ENCODE measurements around the gene GAREM2. TPM values are rescaled to one million over a fixed set of nuclear protein-coding genes. Genes with fewer than 3 reads are reported as not detected.
A peak's percentile ranks its signal among the peaks of the same experiment; 100 is the strongest.
"Not testable (repeated sequence)": the region's sequence is repeated elsewhere in the genome, so short reads cannot be mapped to it uniquely, and the experiment has no call there.

Gene GAREM2
- total RNA-seq (2014; rRNA removed; shearing (Covaris generic)) = 8.6 and 12.8 TPM in 2 replicates

GRCh38 chr2:26172871-26173775 is at the start of gene GAREM2:
GAREM2 (plus strand) TSS chr2:26173088; CDS start chr2:26173221, 133 bp downstream.
- in situ Hi-C loops (cut with HindIII; ENCODE audit: low sequenced_read_pairs) = no loop called here
- DNase-seq (ENCODE audit: low spot score) = no peak

- in situ Hi-C loops (cut with HindIII; ENCODE audit: low sequenced_read_pairs) = no loop called here
- DNase-seq (ENCODE audit: low spot score) = peak; percentile 62
Measured at GRCh38 chr2:26123426-26123825, 49.5 kb upstream of the GAREM2 start.

GRCh38 chr2:26126074-26126473 is 46.8 kb upstream of the GAREM2 start:
- in situ Hi-C loops (cut with HindIII; ENCODE audit: low sequenced_read_pairs) = no loop called here
- DNase-seq (ENCODE audit: low spot score) = no peak

- no peak for DNase-seq (ENCODE audit: low spot score)
- in situ Hi-C loops (cut with HindIII; ENCODE audit: low sequenced_read_pairs) = no loop called here
Measured at GRCh38 chr2:26128176-26128575, 44.7 kb upstream of the GAREM2 start.

- in situ Hi-C loops (cut with HindIII; ENCODE audit: low sequenced_read_pairs) = no loop called here
- DNase-seq (ENCODE audit: low spot score) = no peak
Measured at GRCh38 chr2:26130763-26131162, 42.1 kb upstream of the GAREM2 start.

- DNase-seq (ENCODE audit: low spot score) = no peak
- in situ Hi-C loops (cut with HindIII; ENCODE audit: low sequenced_read_pairs) = no loop called here
Measured at GRCh38 chr2:26136451-26136850, 36.4 kb upstream of the GAREM2 start.

- DNase-seq (ENCODE audit: low spot score) = peak; percentile 64
- in situ Hi-C loops (cut with HindIII; ENCODE audit: low sequenced_read_pairs) = no loop called here
Measured at GRCh38 chr2:26139269-26140183, 33.4 kb upstream of the GAREM2 start.

GRCh38 chr2:26141145-26141769 is 31.6 kb upstream of the GAREM2 start:
- in situ Hi-C loops (cut with HindIII; ENCODE audit: low sequenced_read_pairs) = no loop called here
- DNase-seq (ENCODE audit: low spot score) = no peak

GRCh38 chr2:26144031-26144430 is 28.9 kb upstream of the GAREM2 start:
- DNase-seq (ENCODE audit: low spot score) = no peak
- in situ Hi-C loops (cut with HindIII; ENCODE audit: low sequenced_read_pairs) = no loop called here

- peak; percentile 66 for DNase-seq (ENCODE audit: low spot score)
- in situ Hi-C loops (cut with HindIII; ENCODE audit: low sequenced_read_pairs) = no loop called here
Measured at GRCh38 chr2:26144953-26145680, 27.8 kb upstream of the GAREM2 start.

GRCh38 chr2:26148501-26148900 is 24.4 kb upstream of the GAREM2 start:
- in situ Hi-C loops (cut with HindIII; ENCODE audit: low sequenced_read_pairs) = no loop called here
- DNase-seq (ENCODE audit: low spot score) = no peak

GRCh38 chr2:26150243-26150642 is 22.6 kb upstream of the GAREM2 start:
- in situ Hi-C loops (cut with HindIII; ENCODE audit: low sequenced_read_pairs) = no loop called here
- no peak for DNase-seq (ENCODE audit: low spot score)

- no peak for DNase-seq (ENCODE audit: low spot score)
- in situ Hi-C loops (cut with HindIII; ENCODE audit: low sequenced_read_pairs) = no loop called here
Measured at GRCh38 chr2:26157580-26157979, 15.3 kb upstream of the GAREM2 start.

GRCh38 chr2:26161926-26162325 is 11.0 kb upstream of the GAREM2 start:
- no peak for DNase-seq (ENCODE audit: low spot score)
- in situ Hi-C loops (cut with HindIII; ENCODE audit: low sequenced_read_pairs) = no loop called here

GRCh38 chr2:26162963-26163362 is 9.9 kb upstream of the GAREM2 start:
- DNase-seq (ENCODE audit: low spot score) = no peak
- in situ Hi-C loops (cut with HindIII; ENCODE audit: low sequenced_read_pairs) = no loop called here

GRCh38 chr2:26164231-26164630 is 8.7 kb upstream of the GAREM2 start:
- no peak for DNase-seq (ENCODE audit: low spot score)
- in situ Hi-C loops (cut with HindIII; ENCODE audit: low sequenced_read_pairs) = no loop called here

- DNase-seq (ENCODE audit: low spot score) = no peak
- in situ Hi-C loops (cut with HindIII; ENCODE audit: low sequenced_read_pairs) = no loop called here
Measured at GRCh38 chr2:26164641-26165211, 8.2 kb upstream of the GAREM2 start.

- no peak for DNase-seq (ENCODE audit: low spot score)
- in situ Hi-C loops (cut with HindIII; ENCODE audit: low sequenced_read_pairs) = no loop called here
Measured at GRCh38 chr2:26165403-26165802, 7.5 kb upstream of the GAREM2 start.

GRCh38 chr2:26166541-26166940 is 6.3 kb upstream of the GAREM2 start:
- in situ Hi-C loops (cut with HindIII; ENCODE audit: low sequenced_read_pairs) = not testable (repeated sequence)

More at GRCh38 chr2:26166541-26166940, 6.3 kb upstream of the GAREM2 start:
- DNase-seq (ENCODE audit: low spot score) = not testable (repeated sequence)
